GM12878 (cell line): ENCODE data around the gene CD276. TPM values are rescaled to one million over a fixed set of nuclear protein-coding genes. Genes with fewer than 3 reads are reported as not detected.

Source experiments
- ATAC-seq: fragments of 200-7000 bp; cut with Tn5 transposase; 3 replicates; pipeline ENCODE4 v1.9.1; 2020; ENCODE audit warnings: mild to moderate bottlenecking, moderate library complexity
- BruUV-seq: library from RNA; stranded (reverse); fragments of 400-500 nt; replicated peaks from 2 replicates; lab custom pipeline; 2021; lab: Mats Ljungman, UMichigan
- CTCF ChIA-PET: fragments of 300-600 bp; sonication (Branson Sonifier 250); formaldehyde crosslinking; extraction: SDS; loops from one replicate; lab custom pipeline; 2021; ENCODE audit warnings: inconsistent platforms; lab: Yijun Ruan, JAX
- POLR2A ChIA-PET: fragments of 350-600 bp; formaldehyde crosslinking; extraction: SDS; loops from one replicate; lab custom pipeline; 2021; ENCODE audit warnings: inconsistent platforms; lab: Charles Lee
- RAD21 ChIA-PET: fragments of 300-600 bp; sonication (Branson Sonifier 250); formaldehyde crosslinking; loops from one replicate; lab custom pipeline; 2023; ENCODE audit warnings: antibody characterized with exemption; ENCODE audit not compliant: unreplicated experiment; lab: Charles Lee
- SMC1A ChIA-PET: fragments of 300-600 bp; sonication (Branson Sonifier 250); formaldehyde crosslinking; loops from one replicate; lab custom pipeline; 2023; ENCODE audit not compliant: unreplicated experiment, uncharacterized antibody; lab: Charles Lee
- DNase-seq: peaks from one replicate; pipeline ENCODE4 v3.0.0-alpha.2; 2011; ENCODE audit warnings: low read depth, low spot score
- FAIRE-seq: peaks from 3 replicates; lab custom pipeline; 2011; peaks lifted over from hg19 to GRCh38; lab: Jason Lieb, UNC
- H2AFZ ChIP-seq: 2 replicates; pipeline ENCODE4 v1.6.0; 2011; ENCODE audit warnings: low read depth, low read length, control low read depth; ENCODE audit not compliant: control insufficient read depth
- H3K27ac ChIP-seq: 2 replicates; pipeline ENCODE4 v1.5.1; 2011; ENCODE audit warnings: control low read depth; ENCODE audit not compliant: control insufficient read depth, insufficient read depth
- H3K27me3 ChIP-seq, 2 experiments: replicated peaks in 1 of 2; 2 replicates each; pipeline versions ENCODE4 v1.6.0 to v1.6.1; 2011; ENCODE audit warnings: low read length in 1 of 2; ENCODE audit not compliant: control insufficient read depth in 2 of 2, insufficient read depth in 2 of 2
- H3K36me3 ChIP-seq, 2 experiments: 2 replicates each; pipeline ENCODE4 v1.5.1; 2011; ENCODE audit warnings: low read length in 1 of 2; ENCODE audit not compliant: control insufficient read depth in 2 of 2, insufficient read depth in 2 of 2
- H3K4me1 ChIP-seq: 2 replicates; pipeline ENCODE4 v1.6.1; 2011; ENCODE audit warnings: mild to moderate bottlenecking, low read length, moderate library complexity, mixed read lengths; ENCODE audit not compliant: control insufficient read depth, insufficient read depth
- H3K4me2 ChIP-seq: 2 replicates; pipeline ENCODE4 v1.6.0; 2011; ENCODE audit warnings: control low read depth; ENCODE audit not compliant: control insufficient read depth, insufficient read depth
- H3K4me3 ChIP-seq: fragments of 200-600 bp; sonication (generic); 2 replicates; pipeline ENCODE4 v1.5.1; 2016
- H3K79me2 ChIP-seq: 2 replicates; pipeline ENCODE4 v1.6.0; 2011; ENCODE audit warnings: low read length; ENCODE audit not compliant: control insufficient read depth, insufficient read depth
- H3K9ac ChIP-seq: 2 replicates; pipeline ENCODE4 v1.8.0; 2011; ENCODE audit warnings: low read length, control low read depth, mixed read lengths; ENCODE audit not compliant: control insufficient read depth, insufficient read depth
- H3K9me3 ChIP-seq: replicated peaks from 3 replicates; pipeline ENCODE4 v1.5.1; 2011; ENCODE audit warnings: mild to moderate bottlenecking, low read length; ENCODE audit not compliant: control insufficient read depth, insufficient read depth
- H4K20me1 ChIP-seq: 2 replicates; pipeline ENCODE4 v1.6.0; 2011; ENCODE audit not compliant: control insufficient read depth, insufficient read depth
- EZH2 ChIP-seq: IDR thresholded peaks from 2 replicates; pipeline ENCODE4 v1.6.1; 2012; ENCODE audit warnings: low read depth, mild to moderate bottlenecking, control low read depth, inconsistent platforms, low read length, borderline replicate concordance; ENCODE audit not compliant: control insufficient read depth
- IRF4 ChIP-seq: IDR thresholded peaks from 2 replicates; pipeline ENCODE4 v1.6.1; 2011; ENCODE audit warnings: low read depth, low read length
- MTA2 ChIP-seq: fragments of 450-650 bp; IDR thresholded peaks from 2 replicates; pipeline ENCODE4 v1.6.1; 2016; ENCODE audit warnings: low read depth, mild to moderate bottlenecking, moderate library complexity
- MYB ChIP-seq: fragments of 150-350 bp; IDR thresholded peaks from 2 replicates; pipeline ENCODE4 v1.6.1; 2014; ENCODE audit warnings: mild to moderate bottlenecking, low read depth, low read length, borderline replicate concordance
- SIN3A ChIP-seq: IDR thresholded peaks from 2 replicates; pipeline ENCODE4 v1.6.1; 2012; ENCODE audit warnings: low read depth, low read length, improper control_type of control experiment
- SMC3 ChIP-seq: IDR thresholded peaks from 2 replicates; pipeline ENCODE4 v1.6.1; 2011; ENCODE audit warnings: low read length, improper control_type of control experiment, borderline replicate concordance
- SREBF1 ChIP-seq: IDR thresholded peaks from 2 replicates; pipeline ENCODE4 v1.6.1; 2012; ENCODE audit warnings: mild to moderate bottlenecking, low read length
- STAT3 ChIP-seq: IDR thresholded peaks from 2 replicates; pipeline ENCODE4 v1.6.1; 2011; ENCODE audit warnings: low read depth, low read length, improper control_type of control experiment
- ZNF207 ChIP-seq: fragments of 450-650 bp; IDR thresholded peaks from 2 replicates; pipeline ENCODE4 v1.6.1; 2014; ENCODE audit warnings: antibody characterized with exemption, mild to moderate bottlenecking, borderline replicate concordance
- ZNF274 ChIP-seq: IDR thresholded peaks from one replicate; pipeline ENCODE4 v1.8.0; 2011; ENCODE audit not compliant: insufficient read length, insufficient read depth
- WGBS: methylation state at CpG from one replicate; pipeline ENCODE4 v1.1.6; 2016; ENCODE audit warnings: low lambda C conversion rate; ENCODE audit not compliant: insufficient replicate concordance, insufficient coverage; ENCODE audit errors: missing lambda C conversion rate; 5-methylcytosine and 5-hydroxymethylcytosine counted together
- in situ Hi-C: fragments of 300-500 bp; cut with MboI; formaldehyde crosslinking; loops from 9 replicates; pipeline ENCODE4 v1.14.3; 2018; ENCODE audit warnings: mixed read lengths
- intact Hi-C: fragments of 100-400 bp; cut with micrococcal nuclease; formaldehyde crosslinking; loops from one replicate; pipeline ENCODE4 v1.14.2; 2022; ENCODE audit not compliant: unreplicated experiment
- polyA plus RNA-seq, 11 experiments: library from polyadenylated mRNA; depleted of rRNA in 4 of 11; unstranded in 6 of 11; stranded (reverse) in 5 of 11; fragments of >200 nt; fragmentation: Nextera tagmentation in 4 of 11; fragmentation: Illumina TruSeq in 1 of 11; extraction: Ambion mirVana in 4 of 11; extraction: Trizol in 1 of 11; gene quantifications; 1 replicate in 1 of 11; 2 replicates in 10 of 11; pipeline versions ENCODE4 v1.2.1 to v1.2.3, GENCODE V29; 2011 to 2016; ENCODE audit warnings: inconsistent platforms in 2 of 11, missing spikeins in 2 of 11, low read depth in 1 of 11
- total RNA-seq, 4 experiments: library from RNA; depleted of rRNA in 3 of 4; stranded (reverse); fragments of >200 nt in 3 of 4; fragmentation: Illumina TruSeq in 1 of 4; extraction: Trizol in 1 of 4; gene quantifications; 2 replicates each; pipeline versions ENCODE4 v1.2.1 to v1.2.3, GENCODE V29; 2013 to 2021
- TF ChIP-seq, protein P1 (sequence below): fragments of 450-650 bp; IDR thresholded peaks from 2 replicates; pipeline ENCODE4 v1.6.1; 2016; ENCODE audit warnings: mild to moderate bottlenecking, moderate library complexity, borderline replicate concordance

The CD276 gene
- total and polyA plus RNA-seq, 10 of the 15 experiments (the other 5 are each of a cell fraction or from before 2014, with no cell fraction given): 0.11 to 3.0 (median 1.2) TPM

- in situ Hi-C loops: no loop called here
- FAIRE-seq (no peak), ATAC-seq (no peak), DNase-seq (no peak)
- H3K27me3 ChIP-seq: peaks cover 5 to 6% of the 10 kb centered on the region in 2 experiments; a peak in 3 of 4 replicates
- BruUV-seq: no TSS peak
- H3K36me3 ChIP-seq: no peaks in the 10 kb centered on the region
- TF ChIP-seq MYB: no peak
- TF ChIP-seq SMC3: no peak
- TF ChIP-seq, protein P1, sequence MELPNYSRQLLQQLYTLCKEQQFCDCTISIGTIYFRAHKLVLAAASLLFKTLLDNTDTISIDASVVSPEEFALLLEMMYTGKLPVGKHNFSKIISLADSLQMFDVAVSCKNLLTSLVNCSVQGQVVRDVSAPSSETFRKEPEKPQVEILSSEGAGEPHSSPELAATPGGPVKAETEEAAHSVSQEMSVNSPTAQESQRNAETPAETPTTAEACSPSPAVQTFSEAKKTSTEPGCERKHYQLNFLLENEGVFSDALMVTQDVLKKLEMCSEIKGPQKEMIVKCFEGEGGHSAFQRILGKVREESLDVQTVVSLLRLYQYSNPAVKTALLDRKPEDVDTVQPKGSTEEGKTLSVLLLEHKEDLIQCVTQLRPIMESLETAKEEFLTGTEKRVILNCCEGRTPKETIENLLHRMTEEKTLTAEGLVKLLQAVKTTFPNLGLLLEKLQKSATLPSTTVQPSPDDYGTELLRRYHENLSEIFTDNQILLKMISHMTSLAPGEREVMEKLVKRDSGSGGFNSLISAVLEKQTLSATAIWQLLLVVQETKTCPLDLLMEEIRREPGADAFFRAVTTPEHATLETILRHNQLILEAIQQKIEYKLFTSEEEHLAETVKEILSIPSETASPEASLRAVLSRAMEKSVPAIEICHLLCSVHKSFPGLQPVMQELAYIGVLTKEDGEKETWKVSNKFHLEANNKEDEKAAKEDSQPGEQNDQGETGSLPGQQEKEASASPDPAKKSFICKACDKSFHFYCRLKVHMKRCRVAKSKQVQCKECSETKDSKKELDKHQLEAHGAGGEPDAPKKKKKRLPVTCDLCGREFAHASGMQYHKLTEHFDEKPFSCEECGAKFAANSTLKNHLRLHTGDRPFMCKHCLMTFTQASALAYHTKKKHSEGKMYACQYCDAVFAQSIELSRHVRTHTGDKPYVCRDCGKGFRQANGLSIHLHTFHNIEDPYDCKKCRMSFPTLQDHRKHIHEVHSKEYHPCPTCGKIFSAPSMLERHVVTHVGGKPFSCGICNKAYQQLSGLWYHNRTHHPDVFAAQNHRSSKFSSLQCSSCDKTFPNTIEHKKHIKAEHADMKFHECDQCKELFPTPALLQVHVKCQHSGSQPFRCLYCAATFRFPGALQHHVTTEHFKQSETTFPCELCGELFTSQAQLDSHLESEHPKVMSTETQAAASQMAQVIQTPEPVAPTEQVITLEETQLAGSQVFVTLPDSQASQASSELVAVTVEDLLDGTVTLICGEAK: no peak
- TF ChIP-seq SIN3A: no peak
- no peak for TF ChIP-seq IRF4
- no peak for TF ChIP-seq ZNF207
- TF ChIP-seq ZNF274: no peak
- no peak for TF ChIP-seq MTA2
- no peak for TF ChIP-seq STAT3
- TF ChIP-seq EZH2: no peak
- no peak for TF ChIP-seq SREBF1
- no peak overlapping the region for H3K4me2 ChIP-seq
- H3K4me3 ChIP-seq: no peak overlapping the region
- no peaks in the 10 kb centered on the region for H4K20me1 ChIP-seq
- ChIA-PET RAD21 (no interaction called here), CTCF (interaction anchor here (0.6 to 4.0 kb wide), 3 partner anchors 16 to 445 kb away, joined by 3 to 17 read pairs (median 6); no protein-coding TSS in a partner anchor), SMC1A (interaction anchor here (0.8 kb wide), 1 partner anchor 16 kb away, joined by 4 read pairs; no protein-coding TSS in a partner anchor), POLR2A (no interaction called here)
- no peaks in the 10 kb centered on the region for H3K79me2 ChIP-seq
- H3K27ac ChIP-seq: no peak overlapping the region
- no peaks in the 10 kb centered on the region for H3K9me3 ChIP-seq
- H3K4me1 ChIP-seq: no peaks in the 10 kb centered on the region
- WGBS: 44% methylated on average over 13 of the region's 14 CpGs
- no peak overlapping the region for H2AFZ ChIP-seq
- H3K9ac ChIP-seq: no peak overlapping the region
- intact Hi-C loops: no loop called here
Observed at GRCh38 chr15:73682600-73683090, 1.5 kb upstream of the CD276 start.
